GM08714 (cell line): ENCODE data around the gene LDB2.

Experiments
- H3K4me3 ChIP-seq: fragments of 200-500 bp; sonication (Bioruptor generic); 2 replicates; pipeline ENCODE4 v1.5.1; 2014; ENCODE audit warnings: mild to moderate bottlenecking, low read length, inconsistent platforms
- ZNF274 ChIP-seq: IDR thresholded peaks from 2 replicates; pipeline ENCODE4 v1.6.1; 2012; ENCODE audit warnings: mild to moderate bottlenecking, low read depth, low read length

The LDB2 gene

DNA sequence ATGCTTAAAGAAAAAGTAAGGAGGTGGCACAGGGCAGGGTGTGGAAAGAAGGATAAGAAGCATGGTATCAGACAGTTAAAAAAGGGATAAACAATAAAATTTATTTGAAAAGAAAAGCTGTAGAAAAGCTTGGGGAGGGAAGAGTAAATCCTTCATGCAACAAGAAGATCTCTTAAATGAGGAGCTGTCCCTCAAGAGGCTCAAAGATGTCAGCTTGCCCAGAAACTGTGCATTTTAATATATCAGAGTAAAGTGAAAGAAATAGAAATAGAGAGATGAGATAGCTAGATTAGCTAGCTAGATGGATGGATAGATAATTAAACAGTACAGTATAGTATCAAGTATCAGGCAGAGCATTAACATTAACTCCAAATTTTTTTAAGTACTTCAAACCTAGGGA, 170.3 kb downstream of the LDB2 start:
- no peak overlapping the region for H3K4me3 ChIP-seq
- no peak for TF ChIP-seq ZNF274

DNA sequence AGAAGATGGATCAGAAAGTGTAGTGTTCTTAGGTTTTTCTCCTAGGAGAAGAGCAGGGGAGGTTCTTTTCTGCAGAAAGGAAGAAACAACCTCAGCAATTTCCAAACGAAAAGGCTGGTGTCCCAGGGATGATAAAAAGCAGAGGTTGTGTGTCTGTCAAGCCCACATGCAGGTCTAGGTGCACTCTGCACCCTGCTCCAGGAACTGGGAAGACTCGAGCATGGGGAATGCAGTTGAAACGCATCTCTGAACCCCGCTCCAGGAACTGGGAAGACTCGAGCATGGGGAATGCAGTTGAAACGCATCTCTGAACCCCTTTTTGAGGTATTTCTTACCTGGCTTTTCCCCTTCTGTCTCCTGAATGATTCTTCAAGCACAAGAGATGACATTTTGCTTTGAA, 171.2 kb downstream of the LDB2 start:
- no peak for TF ChIP-seq ZNF274
- no peak overlapping the region for H3K4me3 ChIP-seq

DNA sequence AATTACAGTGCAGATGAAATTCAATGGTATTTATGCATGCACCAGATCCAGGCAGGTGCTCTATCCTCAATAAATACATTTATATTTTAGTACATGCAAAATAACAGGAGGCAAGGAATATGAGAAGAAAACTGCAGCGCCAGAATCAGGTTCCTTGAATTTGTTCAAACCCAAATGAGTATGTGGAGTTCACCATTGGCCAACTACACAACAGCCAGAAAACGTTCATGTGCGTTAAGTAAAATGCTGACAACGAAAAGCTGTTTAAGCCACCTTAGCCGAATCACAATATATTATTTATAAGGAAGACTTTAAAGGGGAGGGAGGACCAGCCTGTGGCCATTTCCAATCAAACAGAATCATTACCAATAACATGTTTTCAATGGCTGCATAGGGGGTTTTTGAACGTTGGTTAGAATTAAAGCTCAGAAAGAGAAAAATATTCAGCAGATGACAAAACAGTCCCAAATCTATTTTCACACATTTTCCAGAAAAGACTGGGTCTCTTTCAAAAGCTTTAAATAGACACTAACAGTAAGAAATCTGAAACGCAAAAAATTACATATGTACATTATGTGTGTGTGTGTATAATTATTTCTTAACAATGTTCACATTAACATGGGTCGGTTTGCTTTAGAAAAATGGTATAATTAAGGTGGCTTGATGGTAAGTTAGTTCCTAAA, 171.9 kb downstream of the LDB2 start:
- TF ChIP-seq ZNF274: no peak
- H3K4me3 ChIP-seq: no peak overlapping the region

DNA sequence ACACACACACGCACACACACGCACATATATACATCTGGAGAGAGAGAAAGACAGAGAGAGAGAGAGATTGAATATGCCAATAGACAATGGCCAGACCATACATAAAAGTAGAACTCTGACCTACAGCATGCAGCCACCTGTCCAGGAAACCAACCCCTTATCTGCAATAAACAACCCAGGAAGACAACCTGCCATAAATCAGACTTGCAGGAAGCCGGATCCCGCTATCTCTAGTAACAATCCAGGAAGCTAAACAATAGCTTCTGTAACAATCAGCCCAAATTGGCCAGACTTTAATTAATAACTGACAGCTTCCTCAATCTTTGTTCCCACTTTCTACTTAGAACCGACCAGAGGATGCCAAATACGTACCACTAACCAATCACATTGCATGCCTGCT, 173.2 kb downstream of the LDB2 start:
- no peak overlapping the region for H3K4me3 ChIP-seq
- no peak for TF ChIP-seq ZNF274

DNA sequence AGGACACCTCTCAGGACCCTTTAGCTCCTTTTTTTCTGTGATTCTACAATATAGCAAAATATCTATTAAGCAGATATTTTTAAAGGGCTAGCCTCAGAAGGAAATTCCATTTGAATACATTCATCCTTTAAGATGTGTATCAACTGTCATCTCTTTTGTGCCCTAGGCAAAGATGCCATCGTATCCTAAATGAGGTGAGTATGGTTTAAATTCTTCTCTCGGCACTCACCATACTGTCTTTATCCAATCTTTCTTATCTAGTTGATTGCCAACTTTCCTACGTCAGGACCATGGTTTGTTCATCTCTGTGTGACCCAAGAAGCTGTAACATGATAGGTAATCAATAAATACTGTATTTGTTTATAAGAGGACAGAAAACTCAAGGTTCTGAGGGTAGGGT, 176.0 kb downstream of the LDB2 start:
- H3K4me3 ChIP-seq: no peak overlapping the region
- no peak for TF ChIP-seq ZNF274

DNA sequence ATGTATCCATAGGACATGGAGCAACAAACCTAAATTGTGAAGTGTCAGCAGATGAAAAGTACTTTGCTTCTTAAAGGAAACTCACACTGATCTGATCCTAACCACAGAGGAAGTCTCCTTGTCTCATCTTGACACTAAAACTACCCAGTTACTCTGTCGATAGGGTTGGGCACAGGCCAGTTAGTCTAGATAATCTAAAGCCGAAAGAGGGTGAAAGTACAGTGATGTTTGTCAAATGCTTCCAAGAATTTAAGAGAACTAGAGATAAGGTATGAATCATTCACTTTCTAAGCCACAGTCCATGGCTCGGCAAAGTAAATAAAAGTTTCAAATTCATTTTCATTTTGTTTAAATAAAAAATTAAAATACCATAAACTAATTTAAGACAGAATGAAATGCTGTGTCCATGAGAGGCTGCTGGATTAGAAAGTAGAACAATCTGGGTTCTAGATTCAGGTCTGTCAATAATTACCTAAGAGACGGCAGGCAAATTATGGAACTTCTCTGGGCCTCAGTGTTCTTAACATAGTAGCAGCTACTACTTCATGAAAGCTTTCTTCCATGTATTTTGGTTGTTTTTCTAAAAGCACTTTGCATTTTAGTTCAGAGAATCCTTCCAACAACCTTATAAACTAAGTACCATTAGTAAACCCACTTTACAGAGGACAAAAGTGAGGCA, 176.7 kb downstream of the LDB2 start:
- no peak overlapping the region for H3K4me3 ChIP-seq
- no peak for TF ChIP-seq ZNF274

DNA sequence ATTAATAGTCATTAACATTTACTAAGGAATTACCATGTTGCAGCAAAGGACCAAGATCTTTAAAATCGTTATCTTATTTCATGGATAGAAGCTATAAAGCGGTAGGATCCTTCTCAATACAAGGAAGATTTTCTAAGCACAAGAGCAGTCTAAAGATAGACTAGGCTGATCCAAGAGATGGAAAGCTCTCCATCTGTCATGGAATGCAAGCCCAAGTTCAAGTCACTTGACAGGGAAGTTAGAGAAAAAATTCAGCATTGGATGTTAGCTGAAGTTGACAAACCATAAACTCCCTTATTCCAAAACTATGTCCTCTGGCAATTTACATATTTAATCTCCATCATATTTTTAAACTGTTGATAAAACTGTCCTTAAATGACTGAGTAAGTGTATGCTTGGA, 177.7 kb downstream of the LDB2 start:
- H3K4me3 ChIP-seq: no peak overlapping the region
- TF ChIP-seq ZNF274: no peak

DNA sequence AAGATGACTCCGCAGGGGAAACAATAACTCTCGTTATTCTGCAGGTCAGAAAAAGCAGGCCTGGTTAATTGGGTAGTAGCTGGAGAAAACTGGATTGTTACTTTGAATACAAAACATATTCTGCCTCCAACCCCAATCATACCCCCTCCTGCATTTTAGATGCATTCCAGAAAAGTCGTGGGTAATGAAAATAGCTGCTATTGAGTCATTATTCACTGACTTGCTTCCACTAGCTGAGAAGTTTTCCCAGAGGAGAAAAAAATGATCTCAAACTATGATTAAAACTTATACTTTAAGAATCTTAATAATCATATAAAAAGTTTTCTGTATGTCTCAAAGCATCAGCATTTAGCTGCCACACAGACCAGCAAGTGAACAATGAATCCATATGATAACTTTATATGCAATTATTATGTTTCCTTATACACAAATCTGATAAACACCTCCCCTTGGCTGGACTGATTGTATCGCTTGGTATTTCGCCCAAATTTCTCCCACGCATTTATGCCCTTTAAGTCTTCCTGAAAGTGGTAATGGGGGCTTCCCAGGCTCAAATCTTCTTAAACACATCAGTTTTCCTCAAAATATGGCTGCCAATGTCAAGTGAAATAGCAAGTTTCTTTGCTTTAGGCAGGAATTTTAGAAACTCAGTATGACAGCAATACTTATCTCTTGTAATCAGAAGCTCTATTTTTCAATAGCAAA, 181.0 kb downstream of the LDB2 start:
- no peak for TF ChIP-seq ZNF274
- no peak overlapping the region for H3K4me3 ChIP-seq

DNA sequence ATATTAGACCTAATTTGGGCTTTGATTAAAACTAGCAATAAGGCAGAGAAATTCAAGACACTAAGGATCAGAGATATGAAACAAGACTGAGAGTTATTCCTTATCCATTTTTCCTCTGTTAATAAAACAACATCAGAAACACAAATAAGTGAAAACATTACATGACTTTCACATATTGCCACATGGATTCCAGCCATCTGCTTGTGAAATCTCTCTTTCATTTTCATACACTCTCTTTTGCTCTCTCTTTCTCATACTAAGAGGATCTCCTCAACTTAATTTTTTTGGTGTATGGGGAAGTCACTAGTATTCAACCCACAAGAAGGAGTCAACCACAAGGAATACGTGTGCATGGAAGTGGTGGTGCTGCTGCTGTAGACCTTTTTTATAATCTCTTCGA, 183.0 kb downstream of the LDB2 start:
- no peak overlapping the region for H3K4me3 ChIP-seq
- no peak for TF ChIP-seq ZNF274

DNA sequence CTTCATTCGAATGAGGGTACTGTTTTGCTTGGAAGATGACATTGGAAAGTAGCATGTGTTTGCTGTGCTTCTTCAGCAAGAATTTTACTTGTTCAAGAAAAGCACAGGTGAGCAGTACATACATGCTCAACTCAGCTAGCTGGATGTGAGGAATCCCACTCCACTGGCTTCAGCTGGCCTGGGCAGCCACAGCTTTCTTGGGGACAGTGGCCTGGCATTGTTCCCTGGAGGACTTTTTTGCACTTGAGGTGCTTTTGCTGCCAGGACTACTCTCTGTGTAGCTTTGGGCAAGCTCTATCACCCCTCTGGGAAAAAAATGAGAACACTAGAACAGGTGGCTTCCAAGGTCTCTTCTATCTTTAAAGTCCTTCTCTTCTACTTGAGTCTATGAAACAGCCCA, 184.3 kb downstream of the LDB2 start:
- H3K4me3 ChIP-seq: no peak overlapping the region
- TF ChIP-seq ZNF274: no peak

DNA sequence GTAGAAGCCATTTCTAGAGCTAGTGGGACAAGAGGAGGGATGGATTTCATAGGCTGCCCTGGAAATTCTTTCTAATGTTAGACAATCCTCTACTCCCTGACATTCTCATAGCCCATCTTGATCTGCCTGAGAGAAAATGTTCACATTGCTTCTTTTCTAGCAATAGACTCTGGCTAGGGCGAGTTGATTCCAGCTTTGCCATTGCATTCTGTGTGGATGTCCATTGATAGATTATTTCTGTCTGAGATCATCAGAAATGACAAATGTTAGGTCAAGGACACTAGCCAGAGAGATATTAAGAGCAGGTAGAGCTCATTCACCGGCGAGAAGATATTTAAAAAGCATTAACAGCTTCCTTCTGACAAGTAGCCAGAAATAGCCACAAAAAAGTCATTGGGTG, 184.7 kb downstream of the LDB2 start:
- TF ChIP-seq ZNF274: no peak
- H3K4me3 ChIP-seq: no peak overlapping the region

DNA sequence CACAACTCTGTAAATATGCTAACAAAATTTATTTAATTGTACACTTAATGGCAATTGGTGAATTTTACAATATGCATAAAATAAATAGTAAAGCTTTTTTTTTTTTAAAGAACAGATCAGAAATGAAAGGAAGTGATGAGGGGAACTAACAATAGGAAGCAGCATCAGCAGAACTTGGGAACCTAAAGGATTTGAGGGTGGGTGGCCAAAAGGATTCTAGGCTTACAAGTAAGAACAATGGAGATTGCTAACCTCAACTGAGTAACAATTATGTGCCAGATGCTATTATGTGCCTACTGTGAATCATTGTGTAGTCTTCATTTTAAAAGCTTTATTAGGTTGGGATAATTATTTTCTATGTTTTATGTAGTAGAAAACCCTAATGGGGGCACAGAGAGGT, 185.2 kb downstream of the LDB2 start:
- TF ChIP-seq ZNF274: no peak
- H3K4me3 ChIP-seq: no peak overlapping the region

DNA sequence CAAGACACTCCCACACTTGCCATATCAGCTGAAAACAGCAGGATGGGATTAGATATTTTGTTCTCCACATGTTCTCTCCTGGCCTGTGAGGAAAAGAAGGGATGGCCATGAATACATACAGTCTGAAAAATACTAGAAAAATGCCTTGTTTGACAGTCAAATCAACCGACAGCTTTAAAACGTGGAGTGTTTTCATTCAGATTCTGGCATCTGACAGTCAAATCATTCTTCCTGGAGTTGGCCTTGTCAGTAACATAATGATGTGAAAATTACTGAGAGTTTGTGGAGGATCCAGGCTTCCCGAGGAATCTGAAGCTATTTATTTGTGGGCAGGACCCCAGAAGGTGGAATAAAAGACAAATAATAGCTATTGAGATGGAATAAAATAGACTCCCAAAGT, 188.2 kb downstream of the LDB2 start:
- H3K4me3 ChIP-seq: no peak overlapping the region
- no peak for TF ChIP-seq ZNF274

DNA sequence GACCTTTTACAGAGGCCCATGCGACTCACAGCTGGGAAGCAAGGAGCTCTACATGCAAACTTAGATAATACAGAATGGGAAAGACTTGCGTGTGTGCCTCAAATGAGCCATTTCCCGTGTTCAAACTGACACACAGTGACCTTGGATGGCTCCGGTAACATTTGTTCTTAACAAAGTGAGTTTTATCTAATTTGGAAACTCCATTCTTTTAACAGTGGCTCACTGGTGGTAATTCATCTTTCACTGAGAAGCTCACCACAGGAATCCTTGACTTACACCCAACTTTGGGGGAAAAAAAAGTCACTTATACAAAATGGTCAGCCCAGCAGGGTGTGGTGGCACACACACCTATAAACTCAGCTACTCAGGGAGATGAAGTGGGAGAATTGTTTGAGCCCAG, 190.6 kb downstream of the LDB2 start:
- no peak overlapping the region for H3K4me3 ChIP-seq
- TF ChIP-seq ZNF274: no peak

DNA sequence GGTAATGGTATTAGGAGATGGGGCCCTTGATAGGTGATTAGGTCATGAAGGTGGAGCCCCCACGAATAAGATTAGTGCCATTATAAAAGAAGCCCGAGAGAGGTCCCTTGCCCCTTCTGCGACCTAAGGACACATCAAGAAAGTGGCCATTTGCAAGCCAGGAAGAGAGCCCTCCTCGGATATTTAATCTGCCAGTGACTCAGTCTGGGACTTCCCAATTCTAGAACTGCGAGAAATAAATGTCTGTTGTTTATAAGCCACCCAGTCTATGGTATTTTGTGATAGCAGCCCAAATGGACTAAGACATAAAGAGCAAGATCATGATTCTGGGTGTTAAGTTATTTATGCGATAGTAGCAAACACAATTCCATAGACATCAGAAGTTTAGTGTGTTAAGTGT, 192.2 kb downstream of the LDB2 start:
- no peak overlapping the region for H3K4me3 ChIP-seq
- TF ChIP-seq ZNF274: no peak
